Hepatocyte (in vitro differentiated cells): ENCODE data around the gene DRG2. TPM values are rescaled to one million over a fixed set of nuclear protein-coding genes. Genes with fewer than 3 reads are reported as not detected.

Source experiments
- DNase-seq: peaks from one replicate; pipeline ENCODE4 v3.0.0-alpha.2; 2016; ENCODE audit warnings: low spot score
- H2AFZ ChIP-seq: fragments of 200-600 bp; sonication (generic); 2 replicates; pipeline ENCODE4 v1.6.0; 2016; ENCODE audit warnings: antibody characterized with exemption, mild to moderate bottlenecking
- H3K27ac ChIP-seq: fragments of 200-600 bp; sonication (generic); 2 replicates; pipeline ENCODE4 v1.5.1; 2016; ENCODE audit warnings: mild to moderate bottlenecking
- H3K27me3 ChIP-seq: fragments of 200-600 bp; sonication (generic); 2 replicates; pipeline ENCODE4 v1.6.1; 2016
- H3K36me3 ChIP-seq: fragments of 200-600 bp; sonication (generic); replicated peaks from 2 replicates; pipeline ENCODE4 v1.5.1; 2016; ENCODE audit warnings: low read depth; ENCODE audit not compliant: insufficient read depth
- H3K4me1 ChIP-seq: fragments of 200-600 bp; sonication (generic); 2 replicates; pipeline ENCODE4 v1.5.1; 2016; ENCODE audit warnings: mild to moderate bottlenecking, moderate library complexity; ENCODE audit not compliant: insufficient read depth
- H3K4me2 ChIP-seq: fragments of 200-600 bp; sonication (generic); 2 replicates; pipeline ENCODE4 v1.6.0; 2016
- H3K4me3 ChIP-seq: fragments of 200-600 bp; sonication (generic); 2 replicates; pipeline ENCODE4 v1.5.1; 2016; ENCODE audit warnings: mild to moderate bottlenecking
- H3K79me2 ChIP-seq: fragments of 200-600 bp; sonication (generic); 2 replicates; pipeline ENCODE4 v1.6.0; 2017; ENCODE audit warnings: mild to moderate bottlenecking
- H3K9me2 ChIP-seq: fragments of 200-600 bp; sonication (generic); replicated peaks from 2 replicates; pipeline ENCODE4 v1.6.0; 2017; ENCODE audit warnings: mild to moderate bottlenecking; ENCODE audit not compliant: insufficient read depth
- H3K9me3 ChIP-seq: fragments of 200-600 bp; sonication (generic); 2 replicates; pipeline ENCODE4 v1.5.1; 2016; ENCODE audit warnings: low read depth, mild to moderate bottlenecking
- H4K20me1 ChIP-seq: fragments of 200-600 bp; sonication (generic); 2 replicates; pipeline ENCODE4 v1.6.0; 2016; ENCODE audit warnings: mild to moderate bottlenecking; ENCODE audit not compliant: insufficient read depth, poor library complexity, severe bottlenecking
- EZH2 ChIP-seq: fragments of 200-600 bp; sonication (generic); IDR thresholded peaks from 2 replicates; pipeline ENCODE4 v1.6.1; 2016; ENCODE audit warnings: antibody characterized with exemption, mild to moderate bottlenecking, borderline replicate concordance
- EZH2phosphoT487 ChIP-seq: fragments of 200-600 bp; sonication (generic); IDR thresholded peaks from one replicate; pipeline ENCODE4 v1.6.1; 2018; ENCODE audit warnings: antibody characterized with exemption, mild to moderate bottlenecking, low read depth, moderate library complexity; ENCODE audit not compliant: unreplicated experiment, severe bottlenecking
- WGBS: methylation state at CpG from one replicate; pipeline ENCODE4 v1.1.6; 2016; ENCODE audit warnings: low lambda C conversion rate; ENCODE audit errors: missing lambda C conversion rate; 5-methylcytosine and 5-hydroxymethylcytosine counted together
- polyA plus RNA-seq: library from polyadenylated mRNA; unstranded; fragments of >200 nt; fragmentation: Nextera tagmentation; extraction: Ambion mirVana; gene quantifications from 2 replicates; pipeline ENCODE4 v1.2.1, GENCODE V29; 2016
- total RNA-seq: library from RNA; depleted of rRNA; stranded (reverse); fragments of >200 nt; gene quantifications from 2 replicates; pipeline ENCODE4 v1.2.3, GENCODE V29; 2014
- TF ChIP-seq, protein P1 (sequence below): fragments of 200-600 bp; sonication (generic); IDR thresholded peaks from 2 replicates; pipeline ENCODE4 v1.5.1; 2016; ENCODE audit warnings: antibody characterized with exemption, mild to moderate bottlenecking; ENCODE audit not compliant: poor library complexity

Gene DRG2
- total and polyA plus RNA-seq, 2 experiments from 2014 or later: 35.9 to 36.6 TPM

DNA sequence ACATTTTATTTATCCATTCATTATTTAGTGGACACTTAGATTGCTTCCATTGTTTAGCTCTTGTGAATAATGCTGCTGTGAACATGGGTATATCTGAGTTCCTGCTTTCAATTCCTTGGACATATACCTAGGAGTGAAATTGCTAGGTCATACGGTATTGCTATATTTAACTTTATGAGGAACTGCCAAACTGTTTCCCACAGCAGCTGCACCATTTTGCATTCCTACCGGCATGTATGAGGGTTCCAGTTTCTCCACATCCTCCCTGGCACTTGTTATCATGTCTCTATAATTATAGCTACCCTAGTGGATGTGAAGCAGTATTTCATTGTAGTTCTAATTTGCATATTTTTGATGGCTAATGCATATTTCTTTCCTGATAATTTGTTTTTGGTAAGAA lies 23.7 kb upstream of the DRG2 start:
- Histone ChIP-seq H3K79me2 (no peaks in the 10 kb centered on the region), H4K20me1 (no peaks in the 10 kb centered on the region), H3K4me2 (no peak overlapping the region), H3K9me2 (no peaks in the 10 kb centered on the region), H3K4me3 (no peak overlapping the region), H2AFZ (no peak overlapping the region), H3K4me1 (no peaks in the 10 kb centered on the region), H3K27me3 (no peaks in the 10 kb centered on the region), H3K9me3 (no peaks in the 10 kb centered on the region), H3K27ac (no peak overlapping the region), H3K36me3 (no peaks in the 10 kb centered on the region)
- WGBS: 94% methylated on average over 2 of the region's 2 CpGs
- TF ChIP-seq EZH2 (no peak), EZH2phosphoT487 (no peak)
- TF ChIP-seq, protein P1, sequence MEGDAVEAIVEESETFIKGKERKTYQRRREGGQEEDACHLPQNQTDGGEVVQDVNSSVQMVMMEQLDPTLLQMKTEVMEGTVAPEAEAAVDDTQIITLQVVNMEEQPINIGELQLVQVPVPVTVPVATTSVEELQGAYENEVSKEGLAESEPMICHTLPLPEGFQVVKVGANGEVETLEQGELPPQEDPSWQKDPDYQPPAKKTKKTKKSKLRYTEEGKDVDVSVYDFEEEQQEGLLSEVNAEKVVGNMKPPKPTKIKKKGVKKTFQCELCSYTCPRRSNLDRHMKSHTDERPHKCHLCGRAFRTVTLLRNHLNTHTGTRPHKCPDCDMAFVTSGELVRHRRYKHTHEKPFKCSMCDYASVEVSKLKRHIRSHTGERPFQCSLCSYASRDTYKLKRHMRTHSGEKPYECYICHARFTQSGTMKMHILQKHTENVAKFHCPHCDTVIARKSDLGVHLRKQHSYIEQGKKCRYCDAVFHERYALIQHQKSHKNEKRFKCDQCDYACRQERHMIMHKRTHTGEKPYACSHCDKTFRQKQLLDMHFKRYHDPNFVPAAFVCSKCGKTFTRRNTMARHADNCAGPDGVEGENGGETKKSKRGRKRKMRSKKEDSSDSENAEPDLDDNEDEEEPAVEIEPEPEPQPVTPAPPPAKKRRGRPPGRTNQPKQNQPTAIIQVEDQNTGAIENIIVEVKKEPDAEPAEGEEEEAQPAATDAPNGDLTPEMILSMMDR: no peak
- DNase-seq: no peak

DNA sequence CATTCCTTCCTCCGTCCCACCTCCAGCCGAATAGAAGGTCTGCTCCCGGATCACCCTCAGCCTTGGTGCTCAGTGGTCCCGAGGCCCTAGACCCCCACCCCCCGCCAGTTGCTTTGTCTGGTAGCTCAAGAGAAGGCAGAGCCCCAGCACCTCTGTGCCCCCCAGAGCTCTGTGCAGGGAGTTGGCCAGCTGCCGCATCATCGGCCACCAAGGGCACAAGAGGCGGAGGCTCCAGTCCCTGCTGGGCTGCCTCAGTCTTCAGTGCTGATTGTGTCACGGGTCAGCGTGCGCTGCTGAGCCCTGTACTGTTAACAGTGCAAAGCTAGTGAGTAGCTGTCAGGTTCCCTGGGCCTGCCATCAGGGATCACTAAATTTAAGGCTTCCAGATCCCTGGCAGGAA lies 22.2 kb upstream of the DRG2 start:
- no peaks in the 10 kb centered on the region for H4K20me1 ChIP-seq
- H3K9me3 ChIP-seq: no peaks in the 10 kb centered on the region
- no peak overlapping the region for H3K27ac ChIP-seq
- no peak overlapping the region for H2AFZ ChIP-seq
- H3K4me2 ChIP-seq: no peak overlapping the region
- no peaks in the 10 kb centered on the region for H3K9me2 ChIP-seq
- no peaks in the 10 kb centered on the region for H3K27me3 ChIP-seq
- no peak overlapping the region for H3K4me3 ChIP-seq
- no peak for DNase-seq
- no peaks in the 10 kb centered on the region for H3K4me1 ChIP-seq
- no peaks in the 10 kb centered on the region for H3K79me2 ChIP-seq
- no peaks in the 10 kb centered on the region for H3K36me3 ChIP-seq
- WGBS: 96% methylated on average over 11 of the region's 11 CpGs
- TF ChIP-seq EZH2: no peak
- TF ChIP-seq, protein P1: no peak
- no peak for TF ChIP-seq EZH2phosphoT487

DNA sequence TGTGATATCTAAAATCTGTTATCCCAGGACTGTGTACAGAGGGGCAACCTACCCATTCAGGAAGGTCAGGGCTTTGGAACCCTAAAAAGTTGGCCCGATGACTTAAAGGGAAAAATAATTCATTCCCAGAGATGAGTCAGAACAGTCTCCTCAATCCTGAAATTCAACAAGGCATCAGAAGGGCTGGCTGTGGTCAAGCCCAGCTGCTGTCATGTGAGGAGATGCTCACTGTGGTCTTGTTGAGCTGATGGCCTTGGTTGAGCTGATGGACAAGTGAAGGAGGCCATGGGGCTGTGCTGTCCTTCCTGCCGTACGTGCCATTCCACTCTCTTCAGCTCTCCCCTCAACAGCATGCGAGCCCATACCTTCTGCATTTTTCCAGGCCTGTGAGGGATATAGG lies 20.9 kb upstream of the DRG2 start:
- H4K20me1 ChIP-seq: no peaks in the 10 kb centered on the region
- no peak overlapping the region for H3K4me3 ChIP-seq
- H3K4me2 ChIP-seq: no peak overlapping the region
- no peak overlapping the region for H3K27ac ChIP-seq
- no peaks in the 10 kb centered on the region for H3K36me3 ChIP-seq
- TF ChIP-seq, protein P1: no peak
- TF ChIP-seq EZH2: no peak
- no peak for TF ChIP-seq EZH2phosphoT487
- no peaks in the 10 kb centered on the region for H3K27me3 ChIP-seq
- WGBS: 91% methylated on average over 4 of the region's 4 CpGs
- no peak overlapping the region for H2AFZ ChIP-seq
- no peaks in the 10 kb centered on the region for H3K9me2 ChIP-seq
- no peaks in the 10 kb centered on the region for H3K4me1 ChIP-seq
- H3K79me2 ChIP-seq: no peaks in the 10 kb centered on the region
- H3K9me3 ChIP-seq: no peaks in the 10 kb centered on the region
- no peak for DNase-seq

DNA sequence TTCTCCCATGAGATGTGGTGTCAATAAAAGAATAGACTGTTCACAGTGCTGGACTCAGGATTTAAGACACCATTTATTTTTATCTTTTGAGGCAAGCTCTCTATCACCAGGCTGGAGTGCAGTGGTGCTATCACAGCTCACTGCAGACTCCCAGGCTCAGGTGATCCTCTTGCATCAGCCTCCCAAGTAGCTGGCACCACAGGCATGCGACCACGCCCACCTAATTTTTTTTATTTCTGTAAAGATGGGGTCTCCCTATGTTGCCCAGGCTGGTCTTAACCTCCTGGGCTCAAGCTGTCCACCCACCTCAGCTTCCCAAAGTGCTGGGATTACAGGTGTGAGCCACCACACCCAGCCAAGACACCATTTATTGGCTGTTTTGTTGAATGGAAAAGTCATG lies 18.6 kb upstream of the DRG2 start:
- 100% methylated on average over 2 of the region's 2 CpGs for WGBS
- Histone ChIP-seq H3K27me3 (no peaks in the 10 kb centered on the region), H2AFZ (no peak overlapping the region), H3K4me2 (no peak overlapping the region), H3K9me2 (no peaks in the 10 kb centered on the region), H3K27ac (no peak overlapping the region), H3K36me3 (no peaks in the 10 kb centered on the region), H3K79me2 (no peaks in the 10 kb centered on the region), H4K20me1 (no peaks in the 10 kb centered on the region), H3K4me3 (no peak overlapping the region), H3K4me1 (no peaks in the 10 kb centered on the region), H3K9me3 (no peaks in the 10 kb centered on the region)
- TF ChIP-seq EZH2 (no peak), EZH2phosphoT487 (no peak)
- TF ChIP-seq, protein P1: no peak
- no peak for DNase-seq
